ENCODE data around the gene STUM. TPM values are rescaled to one million over a fixed set of nuclear protein-coding genes. Genes with fewer than 3 reads are reported as not detected.

The STUM gene
- total RNA-seq, 1 experiment from 2014 or later: 0.11 TPM

DNA sequence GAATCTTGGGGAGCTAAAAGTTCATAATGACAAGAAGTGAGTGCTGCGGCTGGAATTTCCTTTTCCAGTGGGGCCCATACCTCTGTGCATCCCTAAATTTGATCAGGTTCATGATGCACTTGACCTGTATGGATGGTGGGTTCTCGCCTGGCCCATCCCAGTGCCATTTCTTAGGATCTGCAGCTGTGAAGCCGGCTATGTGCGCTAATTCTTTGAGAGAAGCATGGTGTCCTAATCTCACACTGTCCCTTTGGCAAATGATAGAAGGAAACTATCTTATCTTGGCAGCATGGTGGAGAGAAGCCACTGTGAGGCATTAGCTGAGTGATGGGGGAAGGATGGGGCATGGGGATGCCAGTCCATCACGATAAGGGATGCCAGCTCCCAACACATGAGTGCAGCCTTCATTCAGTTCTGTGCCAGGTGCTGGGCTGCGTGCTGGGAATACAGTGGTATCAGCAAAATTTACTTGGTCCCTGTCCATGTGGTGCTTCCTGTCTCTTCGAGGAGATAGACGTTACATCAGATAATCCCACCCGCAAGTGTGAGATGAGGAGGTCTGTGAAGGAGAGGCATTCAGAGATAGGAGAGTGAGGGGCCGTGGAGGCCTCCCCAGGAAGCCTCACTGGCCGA lies 30.5 kb downstream of the STUM start:
- Histone ChIP-seq H4K8ac (replicated peaks; ENCODE audit: insufficient read length, low read depth, low read length) (no peak overlapping the region), H3K9me3 (ENCODE audit: control insufficient read depth, low read depth, low read length) (no peaks in the 10 kb centered on the region), H3K18ac (ENCODE audit: insufficient read length, low read depth, low read length) (no peak overlapping the region), H3K4me1 (ENCODE audit: insufficient read depth, low read length) (no peaks in the 10 kb centered on the region), H3K79me1 (ENCODE audit: insufficient read depth, low read depth, low read length, poor library complexity, severe bottlenecking) (no peaks in the 10 kb centered on the region), H2AK5ac (ENCODE audit: insufficient read length, low read length) (no peak overlapping the region), H2BK12ac (ENCODE audit: insufficient read length, low read depth, low read length) (no peak overlapping the region), H3K4me2 (ENCODE audit: insufficient read depth, insufficient read length, low read length) (no peak overlapping the region), H3K27me3 (ENCODE audit: insufficient read depth, low read length) (no peaks in the 10 kb centered on the region), H4K20me1 (ENCODE audit: control insufficient read depth, insufficient read depth, insufficient read length) (no peaks in the 10 kb centered on the region), H2BK5ac (ENCODE audit: insufficient read length, low read length) (no peak overlapping the region), H3K23me2 (ENCODE audit: insufficient read length, low read depth, low read length, poor library complexity, severe bottlenecking) (no peaks in the 10 kb centered on the region), H3K9ac (ENCODE audit: extremely low read depth, insufficient read length, low read length) (no peak overlapping the region), H3K27ac (ENCODE audit: insufficient read length, low read depth, low read length) (no peak overlapping the region), H4K5ac (ENCODE audit: insufficient read length, low read depth, low read length) (no peak overlapping the region), H3K56ac (ENCODE audit: insufficient read length, low read depth, low read length) (no peak overlapping the region), H4K91ac (ENCODE audit: insufficient read length, low read depth, low read length) (no peak overlapping the region), H3T11ph (ENCODE audit: low read length) (no peak overlapping the region), H2AFZ (ENCODE audit: low read length) (no peak overlapping the region), H3K4ac (ENCODE audit: low read depth, low read length) (no peak overlapping the region), H3K23ac (ENCODE audit: insufficient read length, low read depth, low read length) (no peak overlapping the region), H2BK15ac (ENCODE audit: low read depth, low read length) (no peak overlapping the region), H2BK120ac (ENCODE audit: low read depth, low read length, poor library complexity, severe bottlenecking) (no peak overlapping the region), H3K14ac (ENCODE audit: insufficient read depth, low read length) (no peak overlapping the region), H3K79me2 (ENCODE audit: insufficient read depth, low read length) (no peaks in the 10 kb centered on the region), H2BK20ac (ENCODE audit: low read depth, low read length, poor library complexity, severe bottlenecking) (no peak overlapping the region)
- no peak for DNase-seq
- TF ChIP-seq, protein P1, sequence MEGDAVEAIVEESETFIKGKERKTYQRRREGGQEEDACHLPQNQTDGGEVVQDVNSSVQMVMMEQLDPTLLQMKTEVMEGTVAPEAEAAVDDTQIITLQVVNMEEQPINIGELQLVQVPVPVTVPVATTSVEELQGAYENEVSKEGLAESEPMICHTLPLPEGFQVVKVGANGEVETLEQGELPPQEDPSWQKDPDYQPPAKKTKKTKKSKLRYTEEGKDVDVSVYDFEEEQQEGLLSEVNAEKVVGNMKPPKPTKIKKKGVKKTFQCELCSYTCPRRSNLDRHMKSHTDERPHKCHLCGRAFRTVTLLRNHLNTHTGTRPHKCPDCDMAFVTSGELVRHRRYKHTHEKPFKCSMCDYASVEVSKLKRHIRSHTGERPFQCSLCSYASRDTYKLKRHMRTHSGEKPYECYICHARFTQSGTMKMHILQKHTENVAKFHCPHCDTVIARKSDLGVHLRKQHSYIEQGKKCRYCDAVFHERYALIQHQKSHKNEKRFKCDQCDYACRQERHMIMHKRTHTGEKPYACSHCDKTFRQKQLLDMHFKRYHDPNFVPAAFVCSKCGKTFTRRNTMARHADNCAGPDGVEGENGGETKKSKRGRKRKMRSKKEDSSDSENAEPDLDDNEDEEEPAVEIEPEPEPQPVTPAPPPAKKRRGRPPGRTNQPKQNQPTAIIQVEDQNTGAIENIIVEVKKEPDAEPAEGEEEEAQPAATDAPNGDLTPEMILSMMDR (conservative IDR thresholded peaks at IDR 0.05): no peak
- Mint-ChIP-seq H3K9me3 (no peaks in the 10 kb centered on the region), H3K27ac (no peak overlapping the region), H3K4me3 (no peak overlapping the region), H3K27me3 (ENCODE audit: low read depth) (peaks cover 1% of the 10 kb centered on the region), H3K4me1 (peaks cover 7 to 10% of the 10 kb centered on the region in 2 experiments), H3K36me3 (ENCODE audit: insufficient read depth in 1 of 3, low read depth in 3 of 3) (peaks cover 0 to 1% (median 0%) of the 10 kb centered on the region in 3 experiments; a peak in 1 of 7 replicates)
- WGBS (ENCODE audit: extremely low coverage, insufficient read length, low lambda C conversion rate): no CpG with 5 or more reads among the region's 11 CpGs

All from H9 (cell line).